Measurements from ENCODE around the gene PDLIM5.
"Not testable (repeated sequence)": the region's sequence is repeated elsewhere in the genome, so short reads cannot be mapped to it uniquely, and the experiment has no call there.

PDLIM5 gene

DNA sequence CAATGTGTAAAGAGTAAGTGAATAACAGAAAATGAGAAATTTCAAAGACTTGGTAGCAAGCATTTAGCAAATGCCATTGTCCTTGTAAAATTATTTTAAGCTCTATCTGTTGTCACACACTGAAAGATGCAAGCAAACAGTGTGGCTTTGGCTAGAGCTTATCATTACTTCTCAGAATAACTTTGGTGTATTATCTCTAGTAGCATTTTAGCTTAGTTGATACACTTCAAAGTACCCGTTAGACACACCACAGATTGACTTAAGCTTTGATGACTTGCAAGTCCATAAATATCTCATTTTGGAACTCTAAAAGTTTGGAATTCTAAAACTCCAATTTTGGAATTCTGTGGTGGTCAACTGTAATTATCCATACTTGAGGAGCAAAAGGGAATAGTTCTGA lies 98.6 kb downstream of the PDLIM5 start:
- Histone ChIP-seq H3K4me2 (ENCODE audit: low read length) (no peak overlapping the region), H3K36me3 (ENCODE audit: control insufficient read depth, insufficient read depth, low read length) (no peaks in the 10 kb centered on the region), H2BK5ac (ENCODE audit: low read length) (no peak overlapping the region), H2BK120ac (ENCODE audit: low read depth, low read length) (no peak overlapping the region), H3K4me1 (ENCODE audit: control insufficient read depth, low read depth, low read length) (peaks cover 8% of the 10 kb centered on the region), H3K27me3 (ENCODE audit: insufficient read depth, low read length, poor library complexity) (no peaks in the 10 kb centered on the region), H3K9ac (ENCODE audit: low read length) (no peak overlapping the region), H3K79me2 (ENCODE audit: control insufficient read depth, insufficient read depth, low read length) (no peaks in the 10 kb centered on the region), H3K23ac (ENCODE audit: low read length) (no peak overlapping the region), H3K18ac (ENCODE audit: low read length) (no peak overlapping the region), H2BK15ac (replicated peaks; ENCODE audit: low read depth) (no peak overlapping the region), H2AK5ac (ENCODE audit: low read length) (no peak overlapping the region), H3K56ac (ENCODE audit: low read length) (no peak overlapping the region), H3K4ac (ENCODE audit: low read depth, low read length) (no peak overlapping the region), H4K5ac (ENCODE audit: low read length) (no peak overlapping the region), H4K8ac (ENCODE audit: low read depth, low read length) (no peak overlapping the region), H3K4me3 (ENCODE audit: low read length) (no peak overlapping the region), H3K79me1 (ENCODE audit: low read length) (peaks cover 2% of the 10 kb centered on the region), H3K27ac (ENCODE audit: low read depth, low read length) (no peak overlapping the region)
- no peak for DNase-seq
- no CpG with 5 or more reads among the region's 1 CpG for WGBS (ENCODE audit: extremely low coverage, insufficient coverage, low lambda C conversion rate)

GRCh38 chr4:94550851-94551250 lies 99.1 kb downstream of the PDLIM5 start:
- Histone ChIP-seq H3K27me3 (ENCODE audit: insufficient read depth, low read length, poor library complexity) (no peaks in the 10 kb centered on the region), H3K4ac (ENCODE audit: low read depth, low read length) (no peak overlapping the region), H3K4me1 (ENCODE audit: control insufficient read depth, low read depth, low read length) (peaks cover 8% of the 10 kb centered on the region), H3K79me1 (ENCODE audit: low read length) (peaks cover 2% of the 10 kb centered on the region), H2BK5ac (ENCODE audit: low read length) (no peak overlapping the region), H3K4me2 (ENCODE audit: low read length) (no peak overlapping the region), H2BK15ac (replicated peaks; ENCODE audit: low read depth) (no peak overlapping the region), H3K56ac (ENCODE audit: low read length) (no peak overlapping the region), H3K79me2 (ENCODE audit: control insufficient read depth, insufficient read depth, low read length) (no peaks in the 10 kb centered on the region), H3K18ac (ENCODE audit: low read length) (no peak overlapping the region), H2AK5ac (ENCODE audit: low read length) (no peak overlapping the region), H4K8ac (ENCODE audit: low read depth, low read length) (no peak overlapping the region), H3K27ac (ENCODE audit: low read depth, low read length) (no peak overlapping the region), H2BK120ac (ENCODE audit: low read depth, low read length) (no peak overlapping the region), H3K9ac (ENCODE audit: low read length) (no peak overlapping the region), H3K36me3 (ENCODE audit: control insufficient read depth, insufficient read depth, low read length) (no peaks in the 10 kb centered on the region), H3K23ac (ENCODE audit: low read length) (no peak overlapping the region), H4K5ac (ENCODE audit: low read length) (no peak overlapping the region), H3K4me3 (ENCODE audit: low read length) (no peak overlapping the region)
- WGBS (ENCODE audit: extremely low coverage, insufficient coverage, low lambda C conversion rate) = no CpG with 5 or more reads among the region's 1 CpG
- DNase-seq = no peak

- H2AK5ac ChIP-seq (ENCODE audit: low read length) = no peak overlapping the region
- no peak overlapping the region for H3K56ac ChIP-seq (ENCODE audit: low read length)
- peaks cover 2% of the 10 kb centered on the region for H3K79me1 ChIP-seq (ENCODE audit: low read length)
- H2BK120ac ChIP-seq (ENCODE audit: low read depth, low read length) = no peak overlapping the region
- WGBS (ENCODE audit: extremely low coverage, insufficient coverage, low lambda C conversion rate) = no CpG with 5 or more reads among the region's 3 CpGs
- H2BK5ac ChIP-seq (ENCODE audit: low read length) = no peak overlapping the region
- H3K79me2 ChIP-seq (ENCODE audit: control insufficient read depth, insufficient read depth, low read length) = no peaks in the 10 kb centered on the region
- H3K4ac ChIP-seq (ENCODE audit: low read depth, low read length) = no peak overlapping the region
- no peak overlapping the region for H3K27ac ChIP-seq (ENCODE audit: low read depth, low read length)
- H3K23ac ChIP-seq (ENCODE audit: low read length) = no peak overlapping the region
- H4K8ac ChIP-seq (ENCODE audit: low read depth, low read length) = no peak overlapping the region
- no peak overlapping the region for H3K4me2 ChIP-seq (ENCODE audit: low read length)
- DNase-seq = no peak
- H3K18ac ChIP-seq (ENCODE audit: low read length) = no peak overlapping the region
- H2BK15ac ChIP-seq (replicated peaks; ENCODE audit: low read depth) = no peak overlapping the region
- H3K4me1 ChIP-seq (ENCODE audit: control insufficient read depth, low read depth, low read length) = peaks cover 8% of the 10 kb centered on the region
- H3K9ac ChIP-seq (ENCODE audit: low read length) = no peak overlapping the region
- no peak overlapping the region for H4K5ac ChIP-seq (ENCODE audit: low read length)
- no peak overlapping the region for H3K4me3 ChIP-seq (ENCODE audit: low read length)
- no peaks in the 10 kb centered on the region for H3K36me3 ChIP-seq (ENCODE audit: control insufficient read depth, insufficient read depth, low read length)
- H3K27me3 ChIP-seq (ENCODE audit: insufficient read depth, low read length, poor library complexity) = no peaks in the 10 kb centered on the region
These were observed 100.2 kb downstream of the PDLIM5 start for GRCh38 chr4:94551643-94552564.

DNA sequence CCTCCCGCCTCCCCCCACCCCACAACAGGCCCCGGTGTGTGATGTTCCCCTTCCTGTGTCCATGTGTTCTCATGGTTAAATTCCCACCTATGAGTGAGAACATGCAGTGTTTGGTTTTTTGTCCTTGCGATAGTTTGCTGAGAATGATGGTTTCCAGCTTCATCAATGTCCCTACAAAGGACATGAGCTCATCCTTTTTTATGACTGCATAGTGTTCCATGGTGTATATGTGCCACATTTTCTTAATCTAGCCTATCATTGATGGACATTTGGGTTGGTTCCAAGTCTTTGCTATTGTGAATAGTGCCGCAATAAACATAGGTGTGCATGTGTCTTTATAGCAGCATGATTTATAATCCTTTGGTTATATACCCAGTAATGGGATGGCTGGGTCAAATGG lies 104.3 kb downstream of the PDLIM5 start:
- not testable (repeated sequence) for H2AK5ac ChIP-seq (ENCODE audit: low read length); H3K4me2 ChIP-seq (ENCODE audit: low read length); H4K5ac ChIP-seq (ENCODE audit: low read length); H2BK120ac ChIP-seq (ENCODE audit: low read depth, low read length); H3K23ac ChIP-seq (ENCODE audit: low read length); H3K9ac ChIP-seq (ENCODE audit: low read length); H3K4me1 ChIP-seq (ENCODE audit: control insufficient read depth, low read depth, low read length); H3K56ac ChIP-seq (ENCODE audit: low read length); H3K18ac ChIP-seq (ENCODE audit: low read length); DNase-seq; H3K4ac ChIP-seq (ENCODE audit: low read depth, low read length); H3K79me1 ChIP-seq (ENCODE audit: low read length); H2BK15ac ChIP-seq (replicated peaks; ENCODE audit: low read depth); H3K36me3 ChIP-seq (ENCODE audit: control insufficient read depth, insufficient read depth, low read length); H4K8ac ChIP-seq (ENCODE audit: low read depth, low read length); H3K27me3 ChIP-seq (ENCODE audit: insufficient read depth, low read length, poor library complexity); H3K27ac ChIP-seq (ENCODE audit: low read depth, low read length); H2BK5ac ChIP-seq (ENCODE audit: low read length); H3K4me3 ChIP-seq (ENCODE audit: low read length); H3K79me2 ChIP-seq (ENCODE audit: control insufficient read depth, insufficient read depth, low read length)
- no CpG with 5 or more reads among the region's 4 CpGs for WGBS (ENCODE audit: extremely low coverage, insufficient coverage, low lambda C conversion rate)

DNA sequence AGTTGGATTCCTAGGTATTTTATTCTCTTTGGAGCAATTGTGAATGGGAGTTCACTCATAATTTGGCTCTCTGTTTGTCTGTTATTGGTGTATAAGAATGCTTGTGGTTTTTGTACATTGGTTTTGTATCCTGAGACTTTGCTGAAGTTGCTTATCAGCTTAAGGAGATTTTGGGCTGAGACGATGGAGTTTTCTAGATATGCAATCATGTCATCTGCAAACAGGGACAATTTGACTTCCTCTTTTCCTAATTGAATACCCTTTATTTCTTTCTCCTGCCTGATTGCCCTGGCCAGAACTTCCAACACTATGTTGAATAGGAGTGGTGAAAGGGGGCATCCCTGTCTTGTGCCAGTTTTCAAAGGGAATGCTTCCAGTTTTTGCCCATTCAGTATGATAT lies 105.9 kb downstream of the PDLIM5 start:
- not testable (repeated sequence) for H4K5ac ChIP-seq (ENCODE audit: low read length); H3K4me3 ChIP-seq (ENCODE audit: low read length); H2BK5ac ChIP-seq (ENCODE audit: low read length); H3K4me2 ChIP-seq (ENCODE audit: low read length); H4K8ac ChIP-seq (ENCODE audit: low read depth, low read length); H3K56ac ChIP-seq (ENCODE audit: low read length); H2AK5ac ChIP-seq (ENCODE audit: low read length); H3K27ac ChIP-seq (ENCODE audit: low read depth, low read length); H3K36me3 ChIP-seq (ENCODE audit: control insufficient read depth, insufficient read depth, low read length); H3K79me1 ChIP-seq (ENCODE audit: low read length); DNase-seq; H3K9ac ChIP-seq (ENCODE audit: low read length); H2BK120ac ChIP-seq (ENCODE audit: low read depth, low read length); H3K4ac ChIP-seq (ENCODE audit: low read depth, low read length); H3K79me2 ChIP-seq (ENCODE audit: control insufficient read depth, insufficient read depth, low read length); H3K27me3 ChIP-seq (ENCODE audit: insufficient read depth, low read length, poor library complexity); H3K23ac ChIP-seq (ENCODE audit: low read length); H3K4me1 ChIP-seq (ENCODE audit: control insufficient read depth, low read depth, low read length); H2BK15ac ChIP-seq (replicated peaks; ENCODE audit: low read depth); H3K18ac ChIP-seq (ENCODE audit: low read length)
- no CpG with 5 or more reads among the region's 1 CpG for WGBS (ENCODE audit: extremely low coverage, insufficient coverage, low lambda C conversion rate)
